Thyroid gland (tissue), 4 donors: ENCODE results near the gene RPL38.

Experiments
- POLR2A ChIP-seq, 2 donors: fragments of 450-650 bp; IDR thresholded peaks; one replicate each; pipeline ENCODE4 v1.6.1; 2017; ENCODE audit warnings: antibody characterized with exemption in 2 of 2, mild to moderate bottlenecking in 2 of 2, moderate library complexity in 1 of 2
- TF ChIP-seq, protein P1 (sequence below), 6 experiments: fragments of 200-600 bp in 3 of 6; fragments of 450-650 bp in 3 of 6; sonication (generic) in 3 of 6; IDR thresholded peaks; one replicate each; pipeline ENCODE4 v1.5.1; 2016 to 2019; ENCODE audit warnings: antibody characterized with exemption in 6 of 6, mild to moderate bottlenecking in 2 of 6, inconsistent platforms in 1 of 6, moderate library complexity in 1 of 6

DNA sequence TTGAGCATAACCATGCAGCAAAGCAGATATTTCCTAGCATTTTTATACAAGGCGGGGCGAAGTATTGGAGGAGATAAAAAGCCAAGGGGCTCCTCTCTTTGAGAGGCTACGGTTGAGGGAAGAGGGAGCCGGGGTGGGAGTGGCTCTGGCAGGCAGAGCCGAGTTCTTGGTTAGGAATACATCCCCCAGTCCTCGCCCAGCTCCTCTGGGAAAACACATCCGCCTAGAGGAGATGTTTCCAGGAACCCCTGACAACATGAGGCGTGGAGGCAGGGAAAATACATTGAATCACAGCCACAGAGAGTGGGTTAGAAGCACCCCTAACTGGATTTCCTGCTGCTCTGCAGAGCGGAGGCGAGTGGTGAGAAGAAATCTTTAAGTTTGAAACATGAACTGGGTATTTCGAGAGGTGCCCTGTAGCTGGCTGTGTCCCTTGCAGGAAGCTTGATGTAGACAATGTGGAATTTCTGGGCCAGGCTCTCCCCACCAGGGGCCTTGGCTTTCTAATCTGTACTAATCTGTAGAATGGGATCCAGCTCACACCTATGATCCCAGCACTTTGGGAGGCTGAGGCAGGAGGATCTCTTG is 37.2 kb downstream of the RPL38 start:
- TF ChIP-seq POLR2A (IDR thresholded peaks at IDR 0.05), result no peak
- TF ChIP-seq, protein P1, sequence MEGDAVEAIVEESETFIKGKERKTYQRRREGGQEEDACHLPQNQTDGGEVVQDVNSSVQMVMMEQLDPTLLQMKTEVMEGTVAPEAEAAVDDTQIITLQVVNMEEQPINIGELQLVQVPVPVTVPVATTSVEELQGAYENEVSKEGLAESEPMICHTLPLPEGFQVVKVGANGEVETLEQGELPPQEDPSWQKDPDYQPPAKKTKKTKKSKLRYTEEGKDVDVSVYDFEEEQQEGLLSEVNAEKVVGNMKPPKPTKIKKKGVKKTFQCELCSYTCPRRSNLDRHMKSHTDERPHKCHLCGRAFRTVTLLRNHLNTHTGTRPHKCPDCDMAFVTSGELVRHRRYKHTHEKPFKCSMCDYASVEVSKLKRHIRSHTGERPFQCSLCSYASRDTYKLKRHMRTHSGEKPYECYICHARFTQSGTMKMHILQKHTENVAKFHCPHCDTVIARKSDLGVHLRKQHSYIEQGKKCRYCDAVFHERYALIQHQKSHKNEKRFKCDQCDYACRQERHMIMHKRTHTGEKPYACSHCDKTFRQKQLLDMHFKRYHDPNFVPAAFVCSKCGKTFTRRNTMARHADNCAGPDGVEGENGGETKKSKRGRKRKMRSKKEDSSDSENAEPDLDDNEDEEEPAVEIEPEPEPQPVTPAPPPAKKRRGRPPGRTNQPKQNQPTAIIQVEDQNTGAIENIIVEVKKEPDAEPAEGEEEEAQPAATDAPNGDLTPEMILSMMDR (IDR thresholded peaks at IDR 0.05), result no peak
